Measurements from ENCODE around the gene PPOX. TPM values are rescaled to one million over a fixed set of nuclear protein-coding genes. Genes with fewer than 3 reads are reported as not detected.

The PPOX gene
- total RNA-seq, 4 donors from 2014 or later, result 2.8 to 19.2 (median 11.8) TPM

DNA sequence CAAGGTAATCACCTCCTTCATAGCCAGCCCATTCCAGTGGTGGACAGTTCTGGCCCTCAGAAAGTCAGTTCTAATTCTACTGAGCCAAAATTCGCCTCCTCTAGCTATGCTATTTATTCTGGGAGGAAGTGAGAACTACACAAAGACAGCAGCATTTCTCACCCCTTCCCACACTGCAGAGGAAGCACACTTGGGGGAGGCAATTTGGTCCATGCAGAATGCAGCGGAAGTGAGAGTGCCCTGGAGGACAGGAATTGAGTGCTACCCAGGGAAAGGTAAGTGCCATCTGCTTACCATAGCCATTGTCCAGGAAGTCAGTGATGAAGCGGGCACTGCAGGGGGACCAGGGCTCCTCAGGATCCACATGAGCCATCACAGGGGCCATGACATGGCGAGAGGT lies 28.9 kb downstream of the PPOX start:
- intact Hi-C loops (cut with DNase I; ENCODE audit: low total_unique reads), result no loop called here
- 76% methylated on average over 4 of the region's 4 CpGs; no CpG with 5 or more reads in 1 of the 2 donors for WGBS, 2 donors (ENCODE audit: low coverage in 1 of 2)
- Histone ChIP-seq H3K4me1 (peaks cover 18 to 33% (median 20%) of the 10 kb centered on the region in 4 donors), H3K4me3 (no peak overlapping the region), H3K27ac (peak overlapping the region in 2 of 4 donors; percentile 11 to 15), H3K9me3 (no peaks in the 10 kb centered on the region), H3K36me3 (no peaks in the 10 kb centered on the region), H3K27me3 (no peaks in the 10 kb centered on the region)
- no peak for TF ChIP-seq EP300 (IDR thresholded peaks at IDR 0.05; ENCODE audit: low read depth)
- TF ChIP-seq POLR2A (IDR thresholded peaks at IDR 0.05), result no peak
- TF ChIP-seq, protein P1, sequence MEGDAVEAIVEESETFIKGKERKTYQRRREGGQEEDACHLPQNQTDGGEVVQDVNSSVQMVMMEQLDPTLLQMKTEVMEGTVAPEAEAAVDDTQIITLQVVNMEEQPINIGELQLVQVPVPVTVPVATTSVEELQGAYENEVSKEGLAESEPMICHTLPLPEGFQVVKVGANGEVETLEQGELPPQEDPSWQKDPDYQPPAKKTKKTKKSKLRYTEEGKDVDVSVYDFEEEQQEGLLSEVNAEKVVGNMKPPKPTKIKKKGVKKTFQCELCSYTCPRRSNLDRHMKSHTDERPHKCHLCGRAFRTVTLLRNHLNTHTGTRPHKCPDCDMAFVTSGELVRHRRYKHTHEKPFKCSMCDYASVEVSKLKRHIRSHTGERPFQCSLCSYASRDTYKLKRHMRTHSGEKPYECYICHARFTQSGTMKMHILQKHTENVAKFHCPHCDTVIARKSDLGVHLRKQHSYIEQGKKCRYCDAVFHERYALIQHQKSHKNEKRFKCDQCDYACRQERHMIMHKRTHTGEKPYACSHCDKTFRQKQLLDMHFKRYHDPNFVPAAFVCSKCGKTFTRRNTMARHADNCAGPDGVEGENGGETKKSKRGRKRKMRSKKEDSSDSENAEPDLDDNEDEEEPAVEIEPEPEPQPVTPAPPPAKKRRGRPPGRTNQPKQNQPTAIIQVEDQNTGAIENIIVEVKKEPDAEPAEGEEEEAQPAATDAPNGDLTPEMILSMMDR (IDR thresholded peaks at IDR 0.05), result no peak
- no peak for TF ChIP-seq POLR2AphosphoS5 (IDR thresholded peaks at IDR 0.05)
- in situ Hi-C loops (cut with MboI; ENCODE audit: low pct_ligation_motif_present in 1 of 4, low pct_unique_long_range_greater_than_20kb in 1 of 4, low sequenced_read_pairs in 3 of 4), result no loop called here
- no peak for DNase-seq

DNA sequence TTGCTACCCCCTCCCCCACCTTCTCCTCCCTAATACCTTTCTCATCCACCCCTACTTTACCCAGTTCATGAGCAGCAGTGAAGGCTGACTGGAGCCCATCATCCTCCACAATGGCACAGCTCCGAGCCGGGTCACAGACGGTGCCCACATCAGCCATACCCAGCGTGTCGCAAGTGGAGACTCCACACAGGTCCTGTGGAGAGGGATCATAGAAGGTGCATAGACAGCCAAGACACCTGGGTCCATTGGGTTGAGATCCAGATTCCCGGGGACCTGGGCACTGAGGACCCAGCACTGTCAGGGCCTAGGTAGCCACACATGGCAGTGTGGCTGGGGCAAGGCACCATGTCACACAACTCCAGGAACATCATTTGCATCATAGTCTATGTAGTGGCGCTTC lies 29.9 kb downstream of the PPOX start:
- H3K27ac ChIP-seq, result peak overlapping the region; percentile 90 to 98 (median 94)

DNA sequence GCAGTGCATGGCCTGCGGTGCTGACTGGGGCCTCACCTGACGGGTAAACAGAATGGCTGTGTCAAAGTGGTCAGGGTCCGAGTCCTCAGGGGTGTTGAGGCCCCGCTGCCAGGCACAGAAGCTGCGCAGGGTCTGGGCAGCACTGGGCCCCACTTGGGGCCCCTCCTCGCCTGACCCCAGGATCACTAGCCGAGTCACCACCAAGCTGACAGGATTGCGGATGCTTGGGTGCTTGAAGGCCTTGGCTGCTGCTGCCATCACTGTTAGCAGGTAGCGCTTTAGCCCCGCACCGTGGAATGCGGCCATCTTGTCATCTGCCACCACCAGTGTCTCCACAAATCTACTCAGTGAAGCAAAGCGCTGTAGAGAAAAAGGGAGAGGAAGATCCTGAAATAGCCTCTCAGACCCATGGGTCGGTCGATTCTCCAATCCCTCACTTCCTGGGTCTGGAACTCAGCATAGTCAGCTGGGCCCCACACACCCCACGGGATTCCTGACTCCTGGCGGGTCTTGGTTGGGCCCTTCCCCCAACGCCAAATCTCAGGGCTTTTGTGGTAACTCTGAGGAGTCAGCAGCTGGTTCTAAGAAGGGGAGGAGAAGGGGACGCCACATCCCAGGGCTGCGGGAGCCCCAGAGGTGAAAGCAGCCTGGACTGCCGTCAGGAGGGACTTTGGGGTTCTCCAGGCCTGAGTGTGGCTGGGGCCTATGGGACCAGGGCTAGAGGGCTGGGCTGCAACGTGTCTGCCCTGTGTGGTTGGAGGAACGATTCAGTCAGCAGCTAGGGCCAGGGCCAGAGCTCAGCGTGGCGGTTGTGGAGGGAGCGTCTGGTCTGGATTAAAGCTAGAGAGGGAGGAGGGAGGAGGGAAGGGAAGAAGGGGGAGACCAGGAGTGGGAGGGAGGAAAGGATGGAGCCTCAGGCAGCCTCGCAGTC lies 30.6 kb downstream of the PPOX start:
- intact Hi-C loops (cut with DNase I; ENCODE audit: low total_unique reads), result no loop called here
- Histone ChIP-seq H3K36me3 (no peaks in the 10 kb centered on the region), H3K4me1 (peaks cover 35 to 49% (median 36%) of the 10 kb centered on the region in 4 donors), H3K9me3 (no peaks in the 10 kb centered on the region), H3K27me3 (no peaks in the 10 kb centered on the region), H3K4me3 (peak overlapping the region in 1 of 4 donors; percentile 37), H3K27ac (peak overlapping the region; percentile 90 to 98 (median 94))
- no peak for TF ChIP-seq EP300 (IDR thresholded peaks at IDR 0.05; ENCODE audit: low read depth)
- TF ChIP-seq POLR2A (IDR thresholded peaks at IDR 0.05), result no peak
- TF ChIP-seq POLR2AphosphoS5 (IDR thresholded peaks at IDR 0.05), result no peak
- TF ChIP-seq, protein P1 (IDR thresholded peaks at IDR 0.05), result no peak
- WGBS, 2 donors (ENCODE audit: low coverage in 1 of 2), result 62 to 77% methylated on average over 4 to 26 of the region's 27 CpGs
- no peak for DNase-seq
- in situ Hi-C loops (cut with MboI; ENCODE audit: low pct_ligation_motif_present in 1 of 4, low pct_unique_long_range_greater_than_20kb in 1 of 4, low sequenced_read_pairs in 3 of 4), result no loop called here

More for the DNA sequence above, 29.9 kb downstream of the PPOX start:
- Histone ChIP-seq H3K4me3 (peak overlapping the region in 1 of 4 donors; percentile 37), H3K36me3 (no peaks in the 10 kb centered on the region), H3K4me1 (peaks cover 28 to 43% (median 29%) of the 10 kb centered on the region in 4 donors), H3K9me3 (no peaks in the 10 kb centered on the region), H3K27me3 (no peaks in the 10 kb centered on the region)
- TF ChIP-seq, protein P1 (IDR thresholded peaks at IDR 0.05), result no peak
- no peak for TF ChIP-seq POLR2AphosphoS5 (IDR thresholded peaks at IDR 0.05)
- no peak for TF ChIP-seq POLR2A (IDR thresholded peaks at IDR 0.05)
- no peak for TF ChIP-seq EP300 (IDR thresholded peaks at IDR 0.05; ENCODE audit: low read depth)
- WGBS, 2 donors (ENCODE audit: low coverage in 1 of 2), result 80 to 95% methylated on average over 1 to 6 of the region's 7 CpGs
- in situ Hi-C loops (cut with MboI; ENCODE audit: low pct_ligation_motif_present in 1 of 4, low pct_unique_long_range_greater_than_20kb in 1 of 4, low sequenced_read_pairs in 3 of 4) (no loop called here), intact Hi-C loops (cut with DNase I; ENCODE audit: low total_unique reads) (no loop called here)
- DNase-seq, result no peak

DNA sequence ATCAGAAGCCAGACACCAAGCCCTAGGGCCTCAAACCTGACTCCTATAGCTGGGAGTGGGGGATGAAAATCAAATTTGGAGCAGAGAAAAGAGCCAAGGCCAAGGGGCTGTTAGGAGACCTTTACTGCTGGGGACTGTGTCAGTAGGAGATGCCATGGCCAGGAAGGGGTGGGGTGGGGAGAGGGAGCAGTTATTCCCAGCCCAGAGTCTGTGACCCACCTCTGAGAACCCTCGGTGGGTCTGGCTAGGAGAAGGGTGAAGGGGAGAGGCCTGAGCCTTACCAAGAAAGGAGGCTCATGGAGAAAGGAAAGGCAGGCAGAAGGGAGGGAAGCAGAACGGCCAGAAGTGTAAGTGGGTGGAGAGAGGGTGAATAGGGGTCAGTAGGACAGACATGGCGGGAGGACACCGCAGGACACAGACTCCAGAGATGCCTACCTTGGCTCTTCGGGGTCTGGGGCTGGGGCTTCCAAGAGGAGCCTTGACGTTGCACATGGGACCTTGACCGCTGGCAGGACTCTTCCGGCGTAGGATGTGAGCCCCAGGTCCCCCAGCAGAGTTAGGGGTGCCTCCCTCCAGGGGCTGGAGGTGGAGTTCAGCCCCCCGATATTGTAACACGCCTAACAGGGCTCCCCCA lies 31.5 kb downstream of the PPOX start:
- Histone ChIP-seq H3K9me3 (no peaks in the 10 kb centered on the region), H3K4me1 (peaks cover 35 to 51% (median 37%) of the 10 kb centered on the region in 4 donors), H3K27ac (peak overlapping the region; percentile 90 to 98 (median 94)), H3K4me3 (peak overlapping the region in 3 of 4 donors; percentile 3 to 37 (median 22)), H3K36me3 (no peaks in the 10 kb centered on the region), H3K27me3 (no peaks in the 10 kb centered on the region)
- DNase-seq, result no peak
- 71 to 84% methylated on average over 4 to 7 of the region's 11 CpGs for WGBS, 2 donors (ENCODE audit: low coverage in 1 of 2)
- intact Hi-C loops (cut with DNase I; ENCODE audit: low total_unique reads), result no loop called here
- TF ChIP-seq EP300 (IDR thresholded peaks at IDR 0.05; ENCODE audit: low read depth) (no peak), POLR2AphosphoS5 (IDR thresholded peaks at IDR 0.05) (no peak), POLR2A (IDR thresholded peaks at IDR 0.05) (no peak)
- TF ChIP-seq, protein P1 (IDR thresholded peaks at IDR 0.05), result no peak
- in situ Hi-C loops (cut with MboI; ENCODE audit: low pct_ligation_motif_present in 1 of 4, low pct_unique_long_range_greater_than_20kb in 1 of 4, low sequenced_read_pairs in 3 of 4), result no loop called here
